Lung (tissue), 12 donors: Measurements from ENCODE around the gene AGAP1. TPM values are rescaled to one million over a fixed set of nuclear protein-coding genes. Genes with fewer than 3 reads are reported as not detected.

Experiments
- ATAC-seq: fragments of 200-7000 bp; cut with Tn5 transposase; one replicate; pipeline ENCODE4 v1.9.1; 2020; ENCODE audit warnings: moderate number of reproducible peaks; ENCODE audit not compliant: insufficient read depth, low FRiP score
- DNase-seq, 3 donors: peaks; one replicate each; pipeline ENCODE4 v3.0.0-alpha.2; 2013 to 2017
- H3K27ac ChIP-seq, 2 donors: one replicate each; pipeline ENCODE4 v1.5.1; 2013; ENCODE audit warnings: mild to moderate bottlenecking in 2 of 2, moderate library complexity in 2 of 2, control low read depth in 1 of 2, inconsistent platforms in 1 of 2, low read depth in 1 of 2, low read length in 1 of 2
- H3K27me3 ChIP-seq, 3 donors: one replicate each; pipeline ENCODE4 v1.5.1; 2013; ENCODE audit warnings: low read length in 2 of 3; ENCODE audit not compliant: control insufficient read depth in 3 of 3, insufficient read depth in 3 of 3
- H3K36me3 ChIP-seq, 4 donors: one replicate each; pipeline ENCODE4 v1.5.1; 2013; ENCODE audit warnings: low read length in 4 of 4, mild to moderate bottlenecking in 1 of 4, moderate library complexity in 1 of 4; ENCODE audit not compliant: control insufficient read depth in 4 of 4, insufficient read depth in 4 of 4
- H3K4me1 ChIP-seq, 5 donors: one replicate each; pipeline ENCODE4 v1.5.1; 2013; ENCODE audit warnings: low read length in 5 of 5, mild to moderate bottlenecking in 2 of 5, moderate library complexity in 1 of 5; ENCODE audit not compliant: control insufficient read depth in 5 of 5, insufficient read depth in 5 of 5
- H3K4me3 ChIP-seq: one replicate; pipeline ENCODE4 v1.5.1; 2013; ENCODE audit warnings: mild to moderate bottlenecking, control low read depth, moderate library complexity
- H3K9ac ChIP-seq, 2 donors: one replicate each; pipeline ENCODE4 v1.5.1; 2013; ENCODE audit warnings: low read length in 2 of 2, control low read depth in 1 of 2; ENCODE audit not compliant: insufficient read depth in 1 of 2
- H3K9me3 ChIP-seq, 4 donors: one replicate each; pipeline ENCODE4 v1.5.1; 2013; ENCODE audit warnings: low read length in 3 of 4, mild to moderate bottlenecking in 1 of 4, moderate library complexity in 1 of 4; ENCODE audit not compliant: control insufficient read depth in 4 of 4, insufficient read depth in 3 of 4
- CTCF ChIP-seq: IDR thresholded peaks from 2 replicates; pipeline ENCODE4 v1.5.1; 2012; ENCODE audit warnings: mild to moderate bottlenecking; ENCODE audit errors: control extremely low read depth, extremely low read depth
- WGBS, 2 donors: extraction: QIAGEN DNeasy Blood & Tissue Kit; methylation state at CpG; one replicate each; pipeline ENCODE4 v1.1.7; 2013; 5-methylcytosine and 5-hydroxymethylcytosine counted together
- polyA plus RNA-seq, 2 donors: library from polyadenylated mRNA; stranded (reverse); fragments of 200-250 nt; gene quantifications; one replicate each; pipeline ENCODE4 v1.2.1, GENCODE V29; 2013
- total RNA-seq, 2 donors: library from RNA; depleted of rRNA in 1 of 2; stranded (reverse); fragments of >200 nt in 1 of 2; gene quantifications; one replicate each; pipeline ENCODE4 v1.2.1, GENCODE V29; 2014 to 2021
- donor health status: control.
- donor health status: control.
- donor health status: Bipolar disorder and iron deficiency.
- donor health status: healthy.
- donor health status: DM: yes; HTN: yes; CAD: no.

The AGAP1 gene
- total and polyA plus RNA-seq, 4 donors: 6.6 to 39.4 (median 20.2) TPM

GRCh38 chr2:235606004-235606715, 112.3 kb downstream of the AGAP1 start:
- H3K4me1 ChIP-seq: peaks cover 0 to 10% (median 3%) of the 10 kb centered on the region in 5 donors
- DNase-seq: no peak
- no peak overlapping the region for H3K27ac ChIP-seq
- H3K27me3 ChIP-seq: no peaks in the 10 kb centered on the region
- TF ChIP-seq CTCF: no peak
- ATAC-seq: no peak
- 67 to 68% methylated on average over 10 of the region's 10 CpGs for WGBS, 2 donors
- no peak overlapping the region for H3K4me3 ChIP-seq
- H3K9me3 ChIP-seq: peaks cover 0 to 3% (median 0%) of the 10 kb centered on the region in 4 donors
- peaks cover 0 to 1% (median 0%) of the 10 kb centered on the region in 4 donors for H3K36me3 ChIP-seq
- no peak overlapping the region for H3K9ac ChIP-seq

GRCh38 chr2:235607546-235608199, 113.8 kb downstream of the AGAP1 start:
- no peak overlapping the region for H3K9ac ChIP-seq
- H3K9me3 ChIP-seq: peaks cover 0 to 3% (median 0%) of the 10 kb centered on the region in 4 donors
- no peak for TF ChIP-seq CTCF
- no peaks in the 10 kb centered on the region for H3K27me3 ChIP-seq
- H3K27ac ChIP-seq: no peak overlapping the region
- WGBS, 2 donors: 77 to 84% methylated on average over 18 of the region's 18 CpGs
- no peak overlapping the region for H3K4me3 ChIP-seq
- H3K36me3 ChIP-seq: peaks cover 0 to 1% (median 0%) of the 10 kb centered on the region in 4 donors
- ATAC-seq (no peak), DNase-seq (no peak)
- H3K4me1 ChIP-seq: peaks cover 0 to 10% (median 3%) of the 10 kb centered on the region in 5 donors

GRCh38 chr2:235608200-235608887, 114.5 kb downstream of the AGAP1 start:
- H3K27ac ChIP-seq: no peak overlapping the region
- no peak for ATAC-seq
- 79 to 87% methylated on average over 14 of the region's 14 CpGs for WGBS, 2 donors
- H3K4me1 ChIP-seq: peaks cover 0 to 10% (median 3%) of the 10 kb centered on the region in 5 donors
- H3K27me3 ChIP-seq: no peaks in the 10 kb centered on the region
- no peak overlapping the region for H3K4me3 ChIP-seq
- H3K36me3 ChIP-seq: peaks cover 0 to 1% (median 0%) of the 10 kb centered on the region in 4 donors
- DNase-seq: peak in 1 of 3 donors; percentile 37
- peaks cover 0 to 3% (median 0%) of the 10 kb centered on the region in 4 donors for H3K9me3 ChIP-seq
- no peak overlapping the region for H3K9ac ChIP-seq
- no peak for TF ChIP-seq CTCF
